Panc1 (cell line): ENCODE measurements around the gene LAMB3.

ENCODE experiments used
- POLR2AphosphoS5 ChIP-seq: IDR thresholded peaks from 2 replicates; pipeline ENCODE4 v1.6.1; 2012; ENCODE audit warnings: mild to moderate bottlenecking, low read depth, low read length, moderate library complexity
- REST ChIP-seq, 2 experiments: IDR thresholded peaks; 2 replicates each; pipeline ENCODE4 v1.6.1; 2011 to 2012; ENCODE audit warnings: low read depth in 2 of 2, control low read depth in 1 of 2, low read length in 1 of 2, mild to moderate bottlenecking in 1 of 2, moderate library complexity in 1 of 2; ENCODE audit not compliant: insufficient read depth in 1 of 2
- TCF7L2 ChIP-seq: IDR thresholded peaks from 2 replicates; pipeline ENCODE4 v1.6.1; 2011; ENCODE audit warnings: mild to moderate bottlenecking, low read depth, low read length, inconsistent platforms
- TF ChIP-seq, protein P1 (sequence below): fragments of 450-650 bp; IDR thresholded peaks from 2 replicates; pipeline ENCODE4 v1.5.1; 2017; ENCODE audit warnings: mild to moderate bottlenecking

- TF ChIP-seq, protein P1, sequence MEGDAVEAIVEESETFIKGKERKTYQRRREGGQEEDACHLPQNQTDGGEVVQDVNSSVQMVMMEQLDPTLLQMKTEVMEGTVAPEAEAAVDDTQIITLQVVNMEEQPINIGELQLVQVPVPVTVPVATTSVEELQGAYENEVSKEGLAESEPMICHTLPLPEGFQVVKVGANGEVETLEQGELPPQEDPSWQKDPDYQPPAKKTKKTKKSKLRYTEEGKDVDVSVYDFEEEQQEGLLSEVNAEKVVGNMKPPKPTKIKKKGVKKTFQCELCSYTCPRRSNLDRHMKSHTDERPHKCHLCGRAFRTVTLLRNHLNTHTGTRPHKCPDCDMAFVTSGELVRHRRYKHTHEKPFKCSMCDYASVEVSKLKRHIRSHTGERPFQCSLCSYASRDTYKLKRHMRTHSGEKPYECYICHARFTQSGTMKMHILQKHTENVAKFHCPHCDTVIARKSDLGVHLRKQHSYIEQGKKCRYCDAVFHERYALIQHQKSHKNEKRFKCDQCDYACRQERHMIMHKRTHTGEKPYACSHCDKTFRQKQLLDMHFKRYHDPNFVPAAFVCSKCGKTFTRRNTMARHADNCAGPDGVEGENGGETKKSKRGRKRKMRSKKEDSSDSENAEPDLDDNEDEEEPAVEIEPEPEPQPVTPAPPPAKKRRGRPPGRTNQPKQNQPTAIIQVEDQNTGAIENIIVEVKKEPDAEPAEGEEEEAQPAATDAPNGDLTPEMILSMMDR = no peak
- no peak for TF ChIP-seq REST (IDR thresholded peaks at IDR 0.05; ENCODE audit: insufficient read depth in 1 of 2, low read depth in 2 of 2, low read length in 1 of 2)
- TF ChIP-seq TCF7L2 = no peak
- TF ChIP-seq POLR2AphosphoS5 = no peak
Observed at GRCh38 chr1:209674957-209675564, 22.8 kb upstream of the LAMB3 start, which contains the start of gene G0S2.
